Endodermal cell (in vitro differentiated cells): ENCODE data around the gene ZNF423. TPM values are rescaled to one million over a fixed set of nuclear protein-coding genes. Genes with fewer than 3 reads are reported as not detected.

Source experiments
- DNase-seq: peaks from one replicate; pipeline ENCODE4 v3.0.0-alpha.2; 2017
- H3K27ac ChIP-seq: 2 replicates; pipeline ENCODE4 v1.5.1; 2013; ENCODE audit warnings: mild to moderate bottlenecking, low read depth, low read length, moderate library complexity
- H3K27me3 ChIP-seq: 2 replicates; pipeline ENCODE4 v1.6.1; 2013; ENCODE audit warnings: mild to moderate bottlenecking, low read length, moderate library complexity; ENCODE audit not compliant: insufficient read depth, control insufficient read depth, poor library complexity, severe bottlenecking
- H3K36me3 ChIP-seq: 2 replicates; pipeline ENCODE4 v1.7.0; 2013; ENCODE audit warnings: mild to moderate bottlenecking, low read length, moderate library complexity; ENCODE audit not compliant: control insufficient read depth, insufficient read depth
- H3K4me1 ChIP-seq: one replicate; pipeline ENCODE4 v1.7.0; 2013; ENCODE audit warnings: low read length; ENCODE audit not compliant: control insufficient read depth, insufficient read depth
- H3K4me3 ChIP-seq: 2 replicates; pipeline ENCODE4 v1.5.1; 2013; ENCODE audit warnings: mild to moderate bottlenecking, low read length, moderate library complexity
- H3K9ac ChIP-seq: 2 replicates; pipeline ENCODE4 v1.6.1; 2013; ENCODE audit warnings: mild to moderate bottlenecking, low read length, moderate library complexity; ENCODE audit not compliant: poor library complexity, severe bottlenecking; ENCODE audit errors: extremely low read depth
- H3K9me3 ChIP-seq: 2 replicates; pipeline ENCODE4 v1.6.1; 2013; ENCODE audit warnings: mild to moderate bottlenecking, low read length, moderate library complexity; ENCODE audit not compliant: control insufficient read depth
- H3K27ac Mint-ChIP-seq: 2 replicates; pipeline ENCODE4 v1.8.0; 2020; ENCODE audit warnings: mixed read lengths
- H3K27me3 Mint-ChIP-seq: 2 replicates; pipeline ENCODE4 v1.8.0; 2021; ENCODE audit warnings: mild to moderate bottlenecking, mixed read lengths; ENCODE audit not compliant: insufficient read depth
- H3K36me3 Mint-ChIP-seq: 2 replicates; pipeline ENCODE4 v1.8.0; 2020; ENCODE audit warnings: low read depth, mixed read lengths
- H3K4me1 Mint-ChIP-seq: 2 replicates; pipeline ENCODE4 v1.8.0; 2020; ENCODE audit warnings: mixed read lengths
- H3K4me3 Mint-ChIP-seq: 2 replicates; pipeline ENCODE4 v1.8.0; 2020; ENCODE audit warnings: mild to moderate bottlenecking, moderate library complexity, mixed read lengths
- H3K9me3 Mint-ChIP-seq: 2 replicates; pipeline ENCODE4 v1.8.0; 2020; ENCODE audit warnings: mild to moderate bottlenecking, mixed read lengths
- WGBS, 2 experiments: methylation state at CpG; one replicate each; pipeline versions ENCODE4 v1.1.5 to v1.1.7; 2013; ENCODE audit warnings: missing lambda C conversion rate in 2 of 2, mixed read lengths in 1 of 2; ENCODE audit not compliant: insufficient coverage in 1 of 2, insufficient read length in 1 of 2; 5-methylcytosine and 5-hydroxymethylcytosine counted together
- total RNA-seq, 2 donors: library from RNA; stranded (reverse); fragmentation: NEBNext Ultra II Directional in 1 of 2; extraction: Animal tissue kit (Norgen Biotek cat#: 25700) in 1 of 2; gene quantifications; 2 replicates in 1 of 2; 3 replicates in 1 of 2; pipeline ENCODE4 v1.2.1, GENCODE V29; 2021
- TF ChIP-seq, protein P1 (sequence below): fragments of 200-600 bp; sonication (generic); conservative IDR thresholded peaks from 2 replicates; pipeline ENCODE4 v1.5.0; 2021; ENCODE audit warnings: antibody characterized with exemption, mild to moderate bottlenecking

Gene ZNF423
- total RNA-seq, 2 donors from 2014 or later = 30.3 to 41.9 TPM

DNA sequence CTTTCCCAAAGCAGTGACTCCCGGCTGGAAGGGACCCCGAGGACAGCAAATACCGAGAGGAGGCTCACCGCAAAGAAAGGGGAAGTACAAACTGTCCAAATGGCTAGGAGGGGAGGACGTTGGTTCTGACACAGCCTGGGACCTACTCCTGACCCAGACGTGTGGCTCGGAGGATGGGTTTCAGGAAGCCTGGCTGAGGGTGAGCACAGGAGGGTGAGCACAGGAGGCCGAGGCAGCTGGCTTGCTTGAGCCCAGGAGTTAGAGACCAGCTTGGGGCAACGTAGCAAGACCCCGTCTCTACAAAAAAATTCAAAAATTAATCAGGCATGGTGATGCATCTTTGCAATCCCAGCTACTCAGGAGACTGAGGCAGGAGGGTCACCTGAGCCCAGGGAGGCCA, 399.1 kb downstream of the ZNF423 start:
- Histone ChIP-seq H3K4me3 (no peak overlapping the region), H3K4me1 (no peaks in the 10 kb centered on the region), H3K36me3 (no peaks in the 10 kb centered on the region), H3K9ac (no peak overlapping the region), H3K27me3 (no peaks in the 10 kb centered on the region), H3K27ac (no peak overlapping the region), H3K9me3 (no peaks in the 10 kb centered on the region)
- no peak overlapping the region for H3K27ac Mint-ChIP-seq
- TF ChIP-seq, protein P1, sequence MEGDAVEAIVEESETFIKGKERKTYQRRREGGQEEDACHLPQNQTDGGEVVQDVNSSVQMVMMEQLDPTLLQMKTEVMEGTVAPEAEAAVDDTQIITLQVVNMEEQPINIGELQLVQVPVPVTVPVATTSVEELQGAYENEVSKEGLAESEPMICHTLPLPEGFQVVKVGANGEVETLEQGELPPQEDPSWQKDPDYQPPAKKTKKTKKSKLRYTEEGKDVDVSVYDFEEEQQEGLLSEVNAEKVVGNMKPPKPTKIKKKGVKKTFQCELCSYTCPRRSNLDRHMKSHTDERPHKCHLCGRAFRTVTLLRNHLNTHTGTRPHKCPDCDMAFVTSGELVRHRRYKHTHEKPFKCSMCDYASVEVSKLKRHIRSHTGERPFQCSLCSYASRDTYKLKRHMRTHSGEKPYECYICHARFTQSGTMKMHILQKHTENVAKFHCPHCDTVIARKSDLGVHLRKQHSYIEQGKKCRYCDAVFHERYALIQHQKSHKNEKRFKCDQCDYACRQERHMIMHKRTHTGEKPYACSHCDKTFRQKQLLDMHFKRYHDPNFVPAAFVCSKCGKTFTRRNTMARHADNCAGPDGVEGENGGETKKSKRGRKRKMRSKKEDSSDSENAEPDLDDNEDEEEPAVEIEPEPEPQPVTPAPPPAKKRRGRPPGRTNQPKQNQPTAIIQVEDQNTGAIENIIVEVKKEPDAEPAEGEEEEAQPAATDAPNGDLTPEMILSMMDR = no peak
- H3K9me3 Mint-ChIP-seq = peaks cover 4% of the 10 kb centered on the region
- H3K27me3 Mint-ChIP-seq = peaks cover 2% of the 10 kb centered on the region
- 87 to 94% methylated on average over 8 to 10 of the region's 10 CpGs for WGBS, 2 experiments
- H3K4me3 Mint-ChIP-seq = no peak overlapping the region
- H3K36me3 Mint-ChIP-seq = no peaks in the 10 kb centered on the region
- H3K4me1 Mint-ChIP-seq = peaks cover 4% of the 10 kb centered on the region
- DNase-seq = no peak

DNA sequence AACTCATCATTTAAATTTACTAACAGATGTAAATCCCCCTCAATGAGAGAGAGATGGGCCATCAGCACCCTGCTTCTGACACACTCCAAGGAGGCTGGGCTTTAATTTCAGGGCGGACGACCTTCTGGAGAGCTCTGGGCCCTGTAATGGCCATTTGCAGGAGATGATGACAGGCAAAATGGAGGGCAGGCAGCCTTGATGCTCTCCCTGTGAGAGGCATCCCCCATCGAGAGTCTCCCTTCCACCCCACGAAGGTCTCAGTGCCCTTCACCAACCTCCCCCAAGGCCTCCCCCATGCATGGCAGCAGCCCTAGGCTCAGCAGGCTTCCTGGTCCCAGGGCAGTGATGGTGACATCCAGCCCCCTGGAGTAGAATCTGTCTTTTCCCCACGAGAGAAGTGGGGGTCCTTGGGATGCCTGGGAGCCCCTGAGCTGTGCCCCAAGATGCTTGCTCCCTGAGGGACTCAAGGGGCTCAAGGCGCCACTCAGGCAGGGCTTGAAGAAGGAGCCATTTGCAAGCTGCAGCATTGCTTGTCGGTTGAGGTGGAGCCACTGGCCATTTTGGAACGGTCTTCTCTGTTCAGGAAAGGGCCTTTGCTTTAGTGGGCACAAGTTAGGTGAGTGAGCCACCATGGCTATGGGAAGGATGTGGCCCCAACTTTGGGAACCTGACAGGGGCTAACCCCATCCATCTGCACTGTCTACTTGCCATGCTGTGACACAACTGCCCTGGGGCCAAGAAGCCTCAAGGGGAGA, 399.7 kb downstream of the ZNF423 start:
- no peak overlapping the region for H3K27ac Mint-ChIP-seq
- H3K4me1 Mint-ChIP-seq = peaks cover 4% of the 10 kb centered on the region
- H3K27me3 Mint-ChIP-seq = peaks cover 2% of the 10 kb centered on the region
- DNase-seq = peak; percentile 38
- Histone ChIP-seq H3K4me1 (no peaks in the 10 kb centered on the region), H3K9me3 (no peaks in the 10 kb centered on the region), H3K9ac (no peak overlapping the region), H3K27me3 (no peaks in the 10 kb centered on the region), H3K36me3 (no peaks in the 10 kb centered on the region), H3K4me3 (no peak overlapping the region), H3K27ac (no peak overlapping the region)
- TF ChIP-seq, protein P1 = no peak
- H3K9me3 Mint-ChIP-seq = peaks cover 4% of the 10 kb centered on the region
- no peak overlapping the region for H3K4me3 Mint-ChIP-seq
- H3K36me3 Mint-ChIP-seq = no peaks in the 10 kb centered on the region
- 93 to 98% methylated on average over 7 to 8 of the region's 8 CpGs for WGBS, 2 experiments

DNA sequence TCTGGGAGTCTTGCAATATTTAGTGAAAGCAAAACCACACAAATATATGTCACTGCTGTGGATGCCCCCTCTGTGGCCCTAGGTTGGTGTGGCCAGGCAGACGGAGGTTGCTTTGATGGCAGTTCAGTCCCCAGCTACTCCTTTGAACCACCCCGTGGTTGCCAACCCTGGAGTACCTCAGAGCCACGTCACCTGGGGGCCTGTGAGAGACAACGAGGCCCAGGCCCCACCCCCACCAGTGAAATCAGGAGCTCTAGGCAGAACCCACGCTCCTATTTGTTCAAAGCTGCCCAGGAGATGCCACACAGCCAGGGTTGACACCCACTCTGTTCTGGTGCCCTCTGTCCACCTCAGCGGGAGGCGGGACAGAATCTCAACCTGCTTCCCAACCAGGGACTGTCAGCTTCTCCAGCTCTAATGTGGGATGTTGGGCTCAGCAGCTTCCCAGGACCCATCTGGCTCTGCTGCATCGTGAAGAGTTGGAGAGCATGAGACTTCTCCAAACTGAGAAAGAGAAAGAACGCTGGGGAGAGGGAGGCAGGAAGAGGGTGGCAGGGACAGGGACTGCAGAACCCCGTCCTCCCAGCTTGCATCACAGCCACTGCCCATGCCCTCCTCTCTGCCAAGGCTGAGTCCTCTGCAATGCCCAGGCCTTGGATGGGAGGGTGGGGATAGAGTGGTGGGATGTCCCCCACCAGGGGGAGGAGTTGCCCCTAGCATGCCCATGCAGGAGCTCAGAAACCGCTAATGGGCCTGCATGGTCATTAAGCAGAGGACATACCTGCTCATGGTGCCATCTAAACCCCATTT, 400.5 kb downstream of the ZNF423 start:
- Histone ChIP-seq H3K4me1 (no peaks in the 10 kb centered on the region), H3K36me3 (no peaks in the 10 kb centered on the region), H3K9me3 (no peaks in the 10 kb centered on the region), H3K9ac (no peak overlapping the region), H3K4me3 (no peak overlapping the region), H3K27ac (no peak overlapping the region), H3K27me3 (no peaks in the 10 kb centered on the region)
- Mint-ChIP-seq H3K4me1 (peaks cover 4% of the 10 kb centered on the region), H3K27ac (no peak overlapping the region), H3K36me3 (no peaks in the 10 kb centered on the region), H3K9me3 (peaks cover 4% of the 10 kb centered on the region), H3K27me3 (peaks cover 2% of the 10 kb centered on the region), H3K4me3 (no peak overlapping the region)
- WGBS, 2 experiments = 91 to 92% methylated on average over 4 to 11 of the region's 11 CpGs
- DNase-seq = peak; percentile 29
- TF ChIP-seq, protein P1 = no peak
